GM21515 (cell line): Measurements from ENCODE around the gene PNLIPRP2.

ENCODE experiments used
- ATAC-seq: cut with Tn5 transposase; IDR thresholded peaks from one replicate; pipeline ENCODE4 v1.9.1; 2021; ENCODE audit not compliant: unreplicated experiment

Gene PNLIPRP2

DNA sequence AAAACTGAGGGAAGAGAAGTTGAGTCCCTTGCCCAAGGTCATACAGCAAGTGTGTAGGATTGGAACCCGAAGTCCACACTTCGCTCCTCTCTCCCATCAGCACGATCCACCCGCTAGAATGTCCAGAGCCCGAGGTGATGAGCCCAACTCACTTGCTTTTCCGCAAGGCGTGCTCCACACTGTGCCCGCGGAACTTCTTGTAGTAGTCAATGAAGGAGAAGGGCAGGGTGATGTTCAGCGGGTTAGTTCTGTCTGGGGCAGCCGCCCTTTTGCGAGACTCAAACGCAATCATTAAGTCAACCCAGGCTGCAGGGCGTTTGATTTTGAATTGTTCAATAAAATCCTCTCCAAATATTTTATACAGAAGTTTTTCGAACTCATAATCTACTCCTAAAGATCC, 58.6 kb downstream of the PNLIPRP2 start:
- ATAC-seq = no peak

- no peak for ATAC-seq
These were observed 62.4 kb downstream of the PNLIPRP2 start for GRCh38 chr10:116683166-116683565.

- ATAC-seq = no peak
These were observed 63.1 kb downstream of the PNLIPRP2 start for GRCh38 chr10:116683821-116684220.

DNA sequence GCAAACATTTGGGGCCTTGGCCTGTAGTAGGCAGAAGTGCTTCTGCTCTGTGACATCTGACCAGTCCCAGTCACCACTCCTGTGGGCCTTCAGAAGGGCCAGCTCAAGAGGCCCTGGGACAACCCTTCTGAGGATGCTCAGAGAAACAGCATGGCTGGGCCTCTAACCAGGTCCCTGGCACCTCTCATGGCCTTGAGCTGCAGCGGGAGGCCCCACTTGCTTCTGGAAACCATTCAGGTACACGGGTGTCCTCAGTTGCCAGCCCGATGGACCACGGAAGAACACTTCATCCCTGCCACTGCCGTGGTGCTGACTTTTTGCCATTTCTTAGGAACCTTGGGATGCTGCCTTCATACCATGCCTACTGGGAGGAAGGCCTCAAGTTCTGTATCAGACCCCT, 64.0 kb downstream of the PNLIPRP2 start:
- no peak for ATAC-seq

GRCh38 chr10:116685807-116686206, 65.1 kb downstream of the PNLIPRP2 start:
- ATAC-seq = no peak

DNA sequence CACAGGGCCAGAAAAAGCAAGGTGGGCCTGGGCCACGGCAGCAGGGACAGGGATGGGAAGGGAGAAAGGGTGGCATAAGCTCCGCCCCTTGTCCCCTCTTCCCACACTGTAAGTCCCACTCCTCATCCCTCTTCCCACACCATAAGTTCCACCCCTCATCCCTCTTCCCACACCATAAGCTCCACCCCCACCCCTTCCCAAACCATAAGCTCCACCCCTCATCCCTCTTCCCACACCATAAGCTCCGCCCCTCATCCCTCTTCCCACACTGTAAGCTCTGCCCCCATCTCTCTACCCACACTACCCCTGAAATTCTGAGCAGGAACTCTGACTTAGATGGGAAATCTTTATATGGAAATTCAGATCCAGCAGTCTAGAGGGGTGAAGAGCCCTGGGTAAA, 65.9 kb downstream of the PNLIPRP2 start:
- no peak for ATAC-seq

DNA sequence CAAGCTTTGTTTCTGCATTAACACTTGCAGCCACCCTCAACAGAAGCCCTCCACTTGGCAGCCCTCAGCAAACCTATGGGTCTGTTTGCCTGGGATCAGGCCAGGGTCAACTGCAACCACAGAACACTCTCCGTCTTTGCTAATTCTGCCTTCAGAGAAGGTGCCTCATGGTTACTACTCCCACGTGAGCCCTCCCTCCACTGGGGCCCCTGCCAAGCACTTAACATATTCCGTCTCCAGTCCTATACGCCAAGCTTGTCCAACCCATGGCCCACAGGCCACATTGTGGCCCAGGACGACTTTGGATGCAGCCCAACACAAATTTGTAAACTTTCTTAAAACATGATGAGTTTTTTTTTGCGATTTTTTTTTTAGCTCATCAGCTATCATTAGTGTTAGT, 66.9 kb downstream of the PNLIPRP2 start:
- no peak for ATAC-seq

GRCh38 chr10:116688241-116688711, 67.5 kb downstream of the PNLIPRP2 start:
- ATAC-seq = no peak

- ATAC-seq = no peak
These were observed 68.2 kb downstream of the PNLIPRP2 start for GRCh38 chr10:116688741-116689495.

DNA sequence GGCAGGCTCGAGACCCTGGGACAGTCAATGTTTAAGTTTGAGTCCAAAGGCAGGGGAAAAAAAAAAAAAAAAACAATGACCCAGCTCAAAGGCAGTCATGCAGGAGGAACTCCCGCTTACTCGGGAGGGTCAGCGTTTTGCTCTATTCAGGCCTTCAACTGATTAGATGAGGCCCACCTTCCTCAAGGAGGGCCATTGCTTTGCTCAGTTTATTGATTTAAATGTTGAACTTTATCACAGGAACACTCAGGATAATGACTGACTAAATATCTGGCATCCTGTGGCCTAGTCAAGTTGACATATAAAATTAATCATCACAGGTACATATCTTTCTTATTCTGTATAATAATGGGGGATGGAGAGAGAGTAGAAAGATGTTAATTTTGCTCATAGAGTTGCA, 69.0 kb downstream of the PNLIPRP2 start:
- ATAC-seq = no peak

- ATAC-seq = no peak
These were observed 69.9 kb downstream of the PNLIPRP2 start for GRCh38 chr10:116690356-116691322.

- ATAC-seq = no peak
These were observed 70.9 kb downstream of the PNLIPRP2 start for GRCh38 chr10:116691635-116692034.

DNA sequence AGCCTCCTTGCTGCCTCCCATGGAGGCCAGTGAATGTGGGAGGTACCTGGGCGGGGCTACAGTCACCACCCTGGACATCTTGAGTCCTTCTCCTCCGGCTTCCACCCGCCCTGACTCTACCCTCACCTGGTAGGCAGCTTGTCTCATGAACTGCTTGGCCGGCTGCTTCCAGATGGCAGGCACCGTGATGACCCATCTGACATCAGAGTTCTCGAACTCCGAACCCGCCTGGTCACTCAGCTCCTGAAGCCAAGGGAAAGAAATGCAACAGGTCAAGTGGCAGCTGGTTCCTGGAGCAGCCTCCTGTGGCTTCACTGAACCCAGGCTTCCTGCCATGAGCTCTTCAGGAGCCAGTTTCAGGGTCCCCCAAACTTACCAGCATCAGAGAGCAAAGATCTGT, 71.5 kb downstream of the PNLIPRP2 start:
- ATAC-seq = no peak

DNA sequence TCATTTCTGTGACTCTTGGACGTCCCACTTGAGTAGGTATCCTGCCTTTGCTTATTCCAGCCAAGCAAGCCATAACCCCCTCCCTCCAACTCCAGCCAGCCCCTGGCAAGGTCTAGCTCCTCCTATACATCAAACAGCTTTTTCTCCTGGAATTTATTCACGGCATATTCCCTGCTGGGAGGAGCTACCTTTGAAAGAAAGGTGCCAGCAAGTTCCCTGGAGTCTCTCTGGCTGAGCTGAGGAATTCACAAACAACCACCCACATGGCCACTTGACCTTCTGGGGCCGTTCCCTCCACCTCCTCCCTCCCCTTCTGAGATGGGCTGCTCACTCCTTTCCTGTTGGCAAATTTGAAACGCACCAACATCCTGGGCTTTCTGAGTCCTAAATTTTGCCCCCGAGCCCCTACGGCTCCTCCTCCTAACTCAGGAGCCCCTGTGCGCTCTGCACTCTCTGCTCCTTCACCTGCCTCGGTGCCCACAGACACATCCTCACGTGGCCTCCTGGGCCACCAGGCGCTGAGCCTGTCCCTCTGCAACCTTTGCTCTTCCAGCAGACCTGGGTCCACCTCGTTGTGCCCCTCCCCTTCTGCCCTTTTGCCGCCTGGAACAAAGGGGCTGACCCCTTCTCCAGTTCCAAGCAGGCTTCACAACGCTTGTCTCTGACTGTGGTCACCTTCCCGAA, 73.6 kb downstream of the PNLIPRP2 start:
- ATAC-seq = no peak
